Myocyte (in vitro differentiated cells): Measurements from ENCODE around the gene SLC25A38. TPM values are rescaled to one million over a fixed set of nuclear protein-coding genes. Genes with fewer than 3 reads are reported as not detected.

Source experiments
- DNase-seq: peaks from one replicate; pipeline ENCODE4 v3.0.0-alpha.2; 2012; ENCODE audit warnings: low read depth
- total RNA-seq: library from RNA; depleted of rRNA; stranded (reverse); fragments of >200 nt; gene quantifications from 2 replicates; pipeline ENCODE4 v1.2.3, GENCODE V29; 2014

The SLC25A38 gene
- total RNA-seq, 1 donor from 2014 or later: 28.5 TPM

- DNase-seq: no peak
Measured at GRCh38 chr3:39432342-39432741, 49.2 kb downstream of the SLC25A38 start.

DNA sequence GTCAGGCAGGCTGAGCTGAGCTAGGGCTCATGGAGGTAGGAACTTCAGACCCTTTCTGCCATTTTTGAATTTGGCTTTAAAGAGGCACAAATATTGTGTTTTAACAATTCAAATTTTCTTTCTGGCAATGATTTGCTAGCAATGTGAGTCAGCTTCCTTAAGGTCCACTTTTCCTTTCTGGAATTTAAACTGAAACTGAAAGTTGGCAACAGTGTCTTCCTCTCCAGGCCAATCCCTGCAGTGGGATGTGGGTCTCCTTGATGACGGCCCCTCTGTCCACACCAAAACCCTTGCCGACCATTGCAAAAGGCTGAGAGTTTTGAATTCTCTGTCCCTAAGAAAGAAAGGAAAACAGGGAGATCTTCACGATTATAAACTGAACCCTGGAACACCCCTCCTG lies 50.5 kb downstream of the SLC25A38 start:
- peak; percentile 8 for DNase-seq

- peak; percentile 2 for DNase-seq
Measured at GRCh38 chr3:39434574-39434973, 51.4 kb downstream of the SLC25A38 start.

DNA sequence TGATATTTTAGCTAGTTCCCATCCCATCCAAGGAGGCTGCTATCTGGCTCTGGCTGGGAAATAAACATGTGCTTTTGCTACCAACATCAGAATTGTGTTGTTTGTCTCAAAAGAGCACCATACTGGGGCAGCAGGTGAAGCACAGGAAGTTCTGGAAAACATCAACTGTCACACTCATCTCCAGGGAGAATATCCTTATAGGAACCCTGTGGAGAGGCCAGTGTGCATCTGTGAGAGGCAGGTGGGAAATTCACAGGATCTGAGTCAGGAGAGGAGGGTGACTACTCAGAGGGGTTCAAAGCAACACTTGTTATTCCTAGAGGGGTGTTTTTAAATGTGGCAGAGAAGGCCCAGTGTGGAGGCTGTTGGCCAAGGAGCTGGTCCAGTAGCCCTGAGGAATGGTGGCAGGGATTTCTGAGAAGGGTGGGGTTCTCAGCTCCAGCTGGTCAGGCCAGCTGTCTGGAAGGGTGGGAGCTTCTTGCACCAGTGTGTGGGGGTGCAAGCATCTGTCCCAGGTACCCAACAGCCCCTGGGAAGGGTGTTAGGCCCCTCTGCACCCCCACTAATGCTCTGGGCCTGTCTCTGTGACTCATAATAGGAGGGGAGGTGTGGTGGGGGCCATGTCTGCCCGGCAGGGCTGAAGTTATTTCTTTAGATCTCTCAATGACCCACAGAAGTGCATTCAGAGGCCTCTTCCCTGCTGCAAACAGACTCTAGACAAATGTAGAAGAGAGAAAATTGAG lies 52.0 kb downstream of the SLC25A38 start:
- peak; percentile 49 for DNase-seq

- no peak for DNase-seq
Measured at GRCh38 chr3:39438880-39439279, 55.7 kb downstream of the SLC25A38 start.

DNA sequence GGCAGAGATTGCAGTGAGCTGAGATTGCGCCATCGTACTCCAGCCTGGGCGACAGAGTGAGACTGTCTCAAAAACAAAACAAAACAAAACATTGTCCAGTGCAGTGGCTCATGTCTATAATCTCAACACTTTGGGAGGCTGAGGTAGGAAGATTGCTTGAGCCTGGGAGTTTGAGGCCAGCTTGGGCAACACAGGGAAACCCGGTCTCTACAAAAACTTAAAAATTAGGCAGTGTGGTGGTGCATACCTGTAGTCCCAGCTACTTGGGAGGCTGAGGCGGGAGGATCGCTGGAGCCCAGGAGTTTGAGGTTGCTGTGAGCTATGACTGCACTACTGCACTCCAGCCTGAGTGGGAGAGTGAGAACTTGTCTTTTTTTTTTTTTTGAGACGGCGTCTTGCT lies 57.1 kb downstream of the SLC25A38 start:
- DNase-seq: no peak

GRCh38 chr3:39443530-39443929 lies 60.4 kb downstream of the SLC25A38 start:
- DNase-seq: no peak

DNA sequence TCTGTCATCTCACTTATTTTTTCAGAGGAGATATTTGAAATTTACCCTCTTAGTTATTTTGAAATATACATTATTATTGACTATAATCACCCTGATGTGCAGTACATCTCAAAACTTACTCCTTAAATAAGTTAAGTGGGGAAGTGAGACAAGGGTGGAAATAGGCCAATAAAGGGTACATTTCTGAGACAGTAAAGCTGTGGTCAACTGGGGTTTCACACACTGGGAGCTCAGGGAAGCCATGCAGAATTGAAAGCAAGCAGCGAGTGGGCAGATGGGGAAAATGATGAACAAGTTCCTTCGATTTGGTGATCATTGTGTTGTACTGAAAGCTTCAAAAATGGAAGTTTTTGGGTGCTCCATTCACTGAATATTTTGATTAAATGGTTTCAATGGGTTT lies 62.8 kb downstream of the SLC25A38 start:
- DNase-seq: no peak

DNA sequence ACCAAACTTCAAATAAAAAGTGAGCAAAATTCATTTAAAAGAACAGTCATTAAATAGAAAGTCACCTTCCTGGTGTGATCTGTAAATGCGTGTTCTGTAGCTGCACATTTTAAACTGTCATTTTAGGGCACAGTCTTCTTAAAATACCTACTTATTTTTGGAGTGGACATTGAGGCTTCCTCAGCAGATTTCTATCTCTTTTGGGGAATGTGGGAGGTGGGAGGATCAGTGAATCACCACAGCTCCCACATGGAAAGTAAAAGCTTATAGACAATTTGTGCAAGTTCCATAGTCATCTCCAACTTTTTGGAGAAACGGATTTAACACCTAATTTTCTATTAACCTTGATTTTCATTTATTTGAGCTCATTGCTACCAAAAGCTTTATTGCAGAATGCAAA lies 63.3 kb downstream of the SLC25A38 start:
- DNase-seq: no peak

Other genes starting within 250 kb of the SLC25A38 start
- 10.6 and 13.7 TPM in 2 replicates for gene CSRNP1, start 229.8 kb upstream of the SLC25A38 start, total RNA-seq
- 104 and 142 TPM in 2 replicates for gene XIRP1, start 190.8 kb upstream of the SLC25A38 start, total RNA-seq
- gene CX3CR1, start 103.3 kb upstream of the SLC25A38 start, total RNA-seq: not detected in 2 replicates
- gene CCR8, start 53.7 kb upstream of the SLC25A38 start, total RNA-seq: not detected in 2 replicates
- gene RPSA, start 23.4 kb downstream of the SLC25A38 start, total RNA-seq: 953 and 1,060 TPM in 2 replicates
- not detected in 2 replicates for gene MOBP, start 84.3 kb downstream of the SLC25A38 start, total RNA-seq